Endothelial cell of umbilical vein (primary cell): ENCODE data around the gene SLC16A2. TPM values are rescaled to one million over a fixed set of nuclear protein-coding genes. Genes with fewer than 3 reads are reported as not detected.

Source experiments
- BruUV-seq: library from RNA; stranded (reverse); fragments of 400-500 nt; replicated peaks from 2 replicates; lab custom pipeline; 2021; lab: Mats Ljungman, UMichigan
- CTCF ChIA-PET: fragments of 300-600, 350-600 bp; sonication (Branson Sonifier 250); formaldehyde crosslinking; loops from one replicate; lab custom pipeline; 2021; ENCODE audit warnings: antibody characterized with exemption, inconsistent platforms; lab: Charles Lee
- POLR2A ChIA-PET: fragments of 300-600, 350-600 bp; sonication (Branson Sonifier 250); formaldehyde crosslinking; loops from one replicate; lab custom pipeline; 2021; ENCODE audit warnings: antibody characterized with exemption, inconsistent platforms; lab: Charles Lee
- DNase-seq: peaks from one replicate; pipeline ENCODE4 v3.0.0-alpha.2; 2011; ENCODE audit warnings: low read depth, low spot score
- FAIRE-seq: peaks from 2 replicates; lab custom pipeline; 2011; peaks lifted over from hg19 to GRCh38; lab: Jason Lieb, UNC
- H2AFZ ChIP-seq: 2 replicates; pipeline ENCODE4 v1.6.0; 2012; ENCODE audit warnings: low read depth, low read length, control low read depth, inconsistent platforms
- H3K27ac ChIP-seq: 2 replicates; pipeline ENCODE4 v1.5.1; 2011; ENCODE audit warnings: low read depth, mild to moderate bottlenecking, control low read depth, low read length, moderate library complexity; ENCODE audit not compliant: insufficient read depth
- H3K27me3 ChIP-seq, 2 experiments: 2 replicates each; pipeline versions ENCODE4 v1.6.0 to v1.6.1; 2011; ENCODE audit warnings: low read length in 2 of 2, mixed read lengths in 1 of 2; ENCODE audit not compliant: control insufficient read depth in 2 of 2, insufficient read depth in 2 of 2
- H3K36me3 ChIP-seq, 2 experiments: 2 replicates in 1 of 2; 3 replicates in 1 of 2; pipeline ENCODE4 v1.5.1; 2011; ENCODE audit warnings: low read length in 2 of 2, mild to moderate bottlenecking in 1 of 2, moderate library complexity in 1 of 2; ENCODE audit not compliant: control insufficient read depth in 2 of 2, insufficient read depth in 2 of 2; ENCODE audit errors: extremely low read depth in 1 of 2
- H3K4me1 ChIP-seq: 3 replicates; pipeline ENCODE4 v1.5.1; 2011; ENCODE audit warnings: mild to moderate bottlenecking, low read length; ENCODE audit not compliant: control insufficient read depth, insufficient read depth; ENCODE audit errors: extremely low read depth
- H3K4me2 ChIP-seq: 2 replicates; pipeline ENCODE4 v1.6.1; 2011; ENCODE audit warnings: low read length, control low read depth, mixed read lengths; ENCODE audit not compliant: insufficient read depth
- H3K4me3 ChIP-seq, 3 experiments: fragments of 200-600 bp in 1 of 3; sonication (generic), shearing (Covaris generic) in 1 of 3; replicated peaks in 1 of 3; 2 replicates each; pipeline ENCODE4 v1.5.1; 2011 to 2016; ENCODE audit warnings: control low read depth in 3 of 3, low read length in 3 of 3, mild to moderate bottlenecking in 2 of 3, inconsistent platforms in 1 of 3, low read depth in 1 of 3, moderate library complexity in 1 of 3; ENCODE audit not compliant: insufficient read depth in 1 of 3
- H3K79me2 ChIP-seq: 2 replicates; pipeline ENCODE4 v1.6.0; 2012; ENCODE audit warnings: low read length, inconsistent platforms; ENCODE audit not compliant: control insufficient read depth, insufficient read depth
- H3K9ac ChIP-seq: replicated peaks from 2 replicates; pipeline ENCODE3; 2011; ENCODE audit warnings: low read length, control low read depth; ENCODE audit not compliant: insufficient read depth; ENCODE audit errors: extremely low read depth
- H3K9me1 ChIP-seq: replicated peaks from 3 replicates; pipeline ENCODE4 v1.6.0; 2011; ENCODE audit warnings: mild to moderate bottlenecking, low read length; ENCODE audit not compliant: control insufficient read depth, insufficient read depth; ENCODE audit errors: extremely low read depth
- H3K9me3 ChIP-seq: replicated peaks from 2 replicates; pipeline ENCODE4 v1.5.1; 2012; ENCODE audit warnings: low read length, inconsistent platforms; ENCODE audit not compliant: control insufficient read depth, insufficient read depth
- H4K20me1 ChIP-seq: replicated peaks from 2 replicates; pipeline ENCODE3; 2011; ENCODE audit warnings: mild to moderate bottlenecking, low read length; ENCODE audit not compliant: control insufficient read depth, insufficient read depth; ENCODE audit errors: extremely low read depth
- EZH2 ChIP-seq: IDR thresholded peaks from 2 replicates; pipeline ENCODE4 v1.6.1; 2012; ENCODE audit warnings: borderline replicate concordance, low read depth, mild to moderate bottlenecking, moderate library complexity, low read length, inconsistent platforms; ENCODE audit not compliant: severe bottlenecking
- FOS ChIP-seq: IDR thresholded peaks from 2 replicates; pipeline ENCODE4 v1.6.1; 2011; ENCODE audit warnings: mild to moderate bottlenecking, low read length, moderate library complexity, borderline replicate concordance; ENCODE audit not compliant: insufficient read depth
- GATA2 ChIP-seq: IDR thresholded peaks from 2 replicates; pipeline ENCODE4 v1.7.0; 2011; ENCODE audit warnings: low read depth, mild to moderate bottlenecking, moderate library complexity, mixed read lengths, low read length; ENCODE audit not compliant: insufficient read length, insufficient read depth
- JUN ChIP-seq: IDR thresholded peaks from 2 replicates; pipeline ENCODE4 v1.6.1; 2011; ENCODE audit warnings: borderline replicate concordance, low read depth; ENCODE audit not compliant: insufficient read length, insufficient read depth
- MYC ChIP-seq: IDR thresholded peaks from one replicate; pipeline ENCODE4 v1.6.1; 2011; ENCODE audit warnings: mild to moderate bottlenecking, low read depth, low read length
- POLR2A ChIP-seq: IDR thresholded peaks from 2 replicates; pipeline ENCODE4 v1.6.1; 2012; ENCODE audit warnings: low read depth, mild to moderate bottlenecking, control low read depth, low read length
- POLR2AphosphoS5 ChIP-seq: IDR thresholded peaks from 2 replicates; pipeline ENCODE4 v1.6.1; 2012; ENCODE audit warnings: low read depth, mild to moderate bottlenecking, control low read depth, low read length, moderate library complexity; ENCODE audit not compliant: insufficient read depth
- dilution Hi-C: fragments of 300-500 bp; cut with MboI; formaldehyde crosslinking; loops from one replicate; pipeline ENCODE4 v1.15.0; 2019; ENCODE audit warnings: low sequenced_read_pairs; ENCODE audit not compliant: extremely low pct_ligation_motif_present
- intact Hi-C: fragments of 100-400 bp; cut with micrococcal nuclease; formaldehyde crosslinking; loops from one replicate; pipeline ENCODE4 v1.10.0; 2022
- polyA plus RNA-seq, 4 experiments: library from polyadenylated mRNA; depleted of rRNA in 3 of 4; stranded (reverse) in 3 of 4; unstranded in 1 of 4; fragments of >200 nt; gene quantifications; 2 replicates each; pipeline versions ENCODE4 v1.2.1 to v1.2.3, GENCODE V29; 2011 to 2012; ENCODE audit warnings: missing spikeins in 1 of 4
- total RNA-seq: library from RNA; stranded (reverse); gene quantifications from 2 replicates; pipeline ENCODE4 v1.2.3, GENCODE V29; 2021
- TF ChIP-seq, protein P1 (sequence below): IDR thresholded peaks from 2 replicates; pipeline ENCODE4 v1.6.1; 2011; ENCODE audit not compliant: insufficient read depth, insufficient read length
- TF ChIP-seq, protein P2 (sequence below), 2 donors: IDR thresholded peaks; 1 replicate in 1 of 2; 2 replicates in 1 of 2; pipeline ENCODE4 v1.5.1; 2011; ENCODE audit warnings: low read length in 2 of 2, mild to moderate bottlenecking in 2 of 2, moderate library complexity in 2 of 2, control low read depth in 1 of 2, inconsistent platforms in 1 of 2, low read depth in 1 of 2; ENCODE audit not compliant: insufficient read depth in 1 of 2; ENCODE audit errors: extremely low read depth in 1 of 2

The SLC16A2 gene
- total and polyA plus RNA-seq, 2 donors (not counting 3 experiments of a cell fraction or from before 2014, with no cell fraction given), result 3.1 to 3.6 TPM

- dilution Hi-C loops (no loop called here), intact Hi-C loops (no loop called here)
- ChIA-PET CTCF (no interaction called here), POLR2A (no interaction called here)
- no peaks in the 10 kb centered on the region for H4K20me1 ChIP-seq
- no peak overlapping the region for H3K9ac ChIP-seq
- no TSS peak for BruUV-seq
- H3K4me1 ChIP-seq, result no peaks in the 10 kb centered on the region
- TF ChIP-seq GATA2 (no peak), POLR2A (no peak), POLR2AphosphoS5 (no peak), FOS (no peak), JUN (no peak), EZH2 (no peak), MYC (no peak)
- TF ChIP-seq, protein P1, sequence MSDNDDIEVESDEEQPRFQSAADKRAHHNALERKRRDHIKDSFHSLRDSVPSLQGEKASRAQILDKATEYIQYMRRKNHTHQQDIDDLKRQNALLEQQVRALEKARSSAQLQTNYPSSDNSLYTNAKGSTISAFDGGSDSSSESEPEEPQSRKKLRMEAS, result no peak
- TF ChIP-seq, protein P2, sequence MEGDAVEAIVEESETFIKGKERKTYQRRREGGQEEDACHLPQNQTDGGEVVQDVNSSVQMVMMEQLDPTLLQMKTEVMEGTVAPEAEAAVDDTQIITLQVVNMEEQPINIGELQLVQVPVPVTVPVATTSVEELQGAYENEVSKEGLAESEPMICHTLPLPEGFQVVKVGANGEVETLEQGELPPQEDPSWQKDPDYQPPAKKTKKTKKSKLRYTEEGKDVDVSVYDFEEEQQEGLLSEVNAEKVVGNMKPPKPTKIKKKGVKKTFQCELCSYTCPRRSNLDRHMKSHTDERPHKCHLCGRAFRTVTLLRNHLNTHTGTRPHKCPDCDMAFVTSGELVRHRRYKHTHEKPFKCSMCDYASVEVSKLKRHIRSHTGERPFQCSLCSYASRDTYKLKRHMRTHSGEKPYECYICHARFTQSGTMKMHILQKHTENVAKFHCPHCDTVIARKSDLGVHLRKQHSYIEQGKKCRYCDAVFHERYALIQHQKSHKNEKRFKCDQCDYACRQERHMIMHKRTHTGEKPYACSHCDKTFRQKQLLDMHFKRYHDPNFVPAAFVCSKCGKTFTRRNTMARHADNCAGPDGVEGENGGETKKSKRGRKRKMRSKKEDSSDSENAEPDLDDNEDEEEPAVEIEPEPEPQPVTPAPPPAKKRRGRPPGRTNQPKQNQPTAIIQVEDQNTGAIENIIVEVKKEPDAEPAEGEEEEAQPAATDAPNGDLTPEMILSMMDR (IDR thresholded peaks at IDR 0.05; ENCODE audit: extremely low read depth in 1 of 2, insufficient read depth in 1 of 2, low read depth in 1 of 2, low read length in 2 of 2), result no peak
- DNase-seq (no peak), FAIRE-seq (no peak)
- no peaks in the 10 kb centered on the region for H3K79me2 ChIP-seq
- H3K27me3 ChIP-seq, result no peaks in the 10 kb centered on the region
- no peak overlapping the region for H3K4me2 ChIP-seq
- no peaks in the 10 kb centered on the region for H3K36me3 ChIP-seq
- no peak overlapping the region for H3K27ac ChIP-seq
- H3K4me3 ChIP-seq, result no peak overlapping the region
- H3K9me3 ChIP-seq, result no peaks in the 10 kb centered on the region
- H2AFZ ChIP-seq, result no peak overlapping the region
- H3K9me1 ChIP-seq, result no peaks in the 10 kb centered on the region
These were observed 44.1 kb downstream of the SLC16A2 start for GRCh38 chrX:74465424-74465823.
